Fibroblast of the aortic adventitia (primary cell): ENCODE measurements around the gene CATSPERZ. TPM values are rescaled to one million over a fixed set of nuclear protein-coding genes. Genes with fewer than 3 reads are reported as not detected.

ENCODE experiments used
- DNase-seq: peaks from one replicate; pipeline ENCODE4 v3.0.0-alpha.2; 2010; ENCODE audit warnings: low read depth
- H3K4me3 ChIP-seq: 2 replicates; pipeline ENCODE4 v1.5.1; 2011; ENCODE audit warnings: low read depth, mild to moderate bottlenecking, control low read depth, low read length, moderate library complexity
- CTCF ChIP-seq: IDR thresholded peaks from 2 replicates; pipeline ENCODE4 v1.5.1; 2011; ENCODE audit warnings: mild to moderate bottlenecking, low read length, control low read depth, inconsistent platforms; ENCODE audit not compliant: insufficient read depth
- total RNA-seq: library from RNA; depleted of rRNA; stranded (reverse); fragments of >200 nt; gene quantifications from 2 replicates; pipeline ENCODE4 v1.2.3, GENCODE V29; 2012; ENCODE audit warnings: low replicate concordance

Gene CATSPERZ
- total RNA-seq, 1 donor = not detected

- no peak for DNase-seq
- no peak for TF ChIP-seq CTCF
- peak overlapping the region; percentile 82 for H3K4me3 ChIP-seq
These were observed 46.7 kb upstream of the CATSPERZ start for GRCh38 chr11:64253481-64253880.

GRCh38 chr11:64254326-64254725 is 45.8 kb upstream of the CATSPERZ start:
- TF ChIP-seq CTCF = no peak

GRCh38 chr11:64255135-64256128 is 44.7 kb upstream of the CATSPERZ start:
- no peak for DNase-seq
- TF ChIP-seq CTCF = no peak
- H3K4me3 ChIP-seq = no peak overlapping the region

More at GRCh38 chr11:64254326-64254725, 45.8 kb upstream of the CATSPERZ start:
- no peak overlapping the region for H3K4me3 ChIP-seq
- no peak for DNase-seq

GRCh38 chr11:64256300-64256699 is 43.9 kb upstream of the CATSPERZ start:
- no peak overlapping the region for H3K4me3 ChIP-seq
- no peak for TF ChIP-seq CTCF
- no peak for DNase-seq

- no peak for DNase-seq
- no peak overlapping the region for H3K4me3 ChIP-seq
- no peak for TF ChIP-seq CTCF
These were observed 41.8 kb upstream of the CATSPERZ start for GRCh38 chr11:64258356-64258755.

- no peak overlapping the region for H3K4me3 ChIP-seq
- TF ChIP-seq CTCF = no peak
- DNase-seq = no peak
These were observed 41.1 kb upstream of the CATSPERZ start for GRCh38 chr11:64258946-64259532.
